HL-60 (cell line): ENCODE results near the gene KLRD1.

Experiments used
- DNase-seq, 2 experiments: peaks; one replicate each; pipeline ENCODE4 v3.0.0-alpha.2; 2010 to 2020; ENCODE audit warnings: low read depth in 1 of 2, low spot score in 1 of 2
- H3K27ac ChIP-seq: fragments of 250-450 bp; sonication (Bioruptor Pico); replicated peaks from 2 replicates; pipeline ENCODE4 v1.5.1; 2020; ENCODE audit warnings: mild to moderate bottlenecking, moderate library complexity
- H3K27me3 ChIP-seq: fragments of 250-450 bp; sonication (Bioruptor Pico); 2 replicates; pipeline ENCODE4 v1.5.1; 2021; ENCODE audit warnings: mild to moderate bottlenecking, moderate library complexity; ENCODE audit not compliant: insufficient read depth, poor library complexity, severe bottlenecking
- H3K4me3 ChIP-seq: replicated peaks from 2 replicates; pipeline ENCODE4 v1.5.1; 2011; ENCODE audit warnings: mild to moderate bottlenecking, control low read depth, low read length; ENCODE audit not compliant: insufficient read depth
- GABPA ChIP-seq: IDR thresholded peaks from 2 replicates; pipeline ENCODE4 v1.6.1; 2012; ENCODE audit warnings: low read depth
- POLR2AphosphoS5 ChIP-seq: IDR thresholded peaks from 2 replicates; pipeline ENCODE4 v1.6.1; 2012; ENCODE audit warnings: low read depth
- SPI1 ChIP-seq: IDR thresholded peaks from 2 replicates; pipeline ENCODE4 v1.6.1; 2012; ENCODE audit warnings: low read depth, mild to moderate bottlenecking, borderline replicate concordance
- TF ChIP-seq, protein P1 (sequence below): IDR thresholded peaks from 2 replicates; pipeline ENCODE4 v1.6.1; 2012; ENCODE audit warnings: low read depth; ENCODE audit not compliant: insufficient replicate concordance
- TF ChIP-seq, protein P2 (sequence below): IDR thresholded peaks from one replicate; pipeline ENCODE4 v1.5.1; 2011; ENCODE audit warnings: low read length, control low read depth, inconsistent platforms; ENCODE audit not compliant: insufficient read depth

The KLRD1 gene

DNA sequence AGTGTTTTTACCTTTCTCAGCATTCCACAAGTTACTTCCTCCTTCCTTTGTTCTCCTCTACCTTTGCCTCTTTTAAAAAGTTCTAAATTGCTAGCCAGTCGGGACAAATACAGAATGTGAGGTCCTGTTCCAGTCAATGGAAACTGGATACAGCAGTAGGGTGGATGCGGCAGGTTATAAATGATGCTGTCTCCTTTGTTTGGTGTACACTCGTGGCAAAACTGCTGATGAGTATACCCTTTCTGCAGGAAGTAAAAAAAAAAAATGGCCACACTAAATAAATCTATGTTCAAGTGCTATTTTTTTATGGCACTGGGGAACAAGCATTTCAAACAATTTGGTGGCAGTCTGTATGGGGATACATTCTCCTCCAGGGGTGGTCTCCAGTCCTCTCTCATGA is 54.7 kb downstream of the KLRD1 start:
- Histone ChIP-seq H3K27ac (no peak overlapping the region; the same call in 1 of the 2 replicates), H3K27me3 (no peaks in the 10 kb centered on the region), H3K4me3 (no peak overlapping the region)
- DNase-seq: no peak
- no peak for TF ChIP-seq POLR2AphosphoS5
- no peak for TF ChIP-seq GABPA
- TF ChIP-seq, protein P1, sequence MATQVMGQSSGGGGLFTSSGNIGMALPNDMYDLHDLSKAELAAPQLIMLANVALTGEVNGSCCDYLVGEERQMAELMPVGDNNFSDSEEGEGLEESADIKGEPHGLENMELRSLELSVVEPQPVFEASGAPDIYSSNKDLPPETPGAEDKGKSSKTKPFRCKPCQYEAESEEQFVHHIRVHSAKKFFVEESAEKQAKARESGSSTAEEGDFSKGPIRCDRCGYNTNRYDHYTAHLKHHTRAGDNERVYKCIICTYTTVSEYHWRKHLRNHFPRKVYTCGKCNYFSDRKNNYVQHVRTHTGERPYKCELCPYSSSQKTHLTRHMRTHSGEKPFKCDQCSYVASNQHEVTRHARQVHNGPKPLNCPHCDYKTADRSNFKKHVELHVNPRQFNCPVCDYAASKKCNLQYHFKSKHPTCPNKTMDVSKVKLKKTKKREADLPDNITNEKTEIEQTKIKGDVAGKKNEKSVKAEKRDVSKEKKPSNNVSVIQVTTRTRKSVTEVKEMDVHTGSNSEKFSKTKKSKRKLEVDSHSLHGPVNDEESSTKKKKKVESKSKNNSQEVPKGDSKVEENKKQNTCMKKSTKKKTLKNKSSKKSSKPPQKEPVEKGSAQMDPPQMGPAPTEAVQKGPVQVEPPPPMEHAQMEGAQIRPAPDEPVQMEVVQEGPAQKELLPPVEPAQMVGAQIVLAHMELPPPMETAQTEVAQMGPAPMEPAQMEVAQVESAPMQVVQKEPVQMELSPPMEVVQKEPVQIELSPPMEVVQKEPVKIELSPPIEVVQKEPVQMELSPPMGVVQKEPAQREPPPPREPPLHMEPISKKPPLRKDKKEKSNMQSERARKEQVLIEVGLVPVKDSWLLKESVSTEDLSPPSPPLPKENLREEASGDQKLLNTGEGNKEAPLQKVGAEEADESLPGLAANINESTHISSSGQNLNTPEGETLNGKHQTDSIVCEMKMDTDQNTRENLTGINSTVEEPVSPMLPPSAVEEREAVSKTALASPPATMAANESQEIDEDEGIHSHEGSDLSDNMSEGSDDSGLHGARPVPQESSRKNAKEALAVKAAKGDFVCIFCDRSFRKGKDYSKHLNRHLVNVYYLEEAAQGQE: no peak
- TF ChIP-seq, protein P2, sequence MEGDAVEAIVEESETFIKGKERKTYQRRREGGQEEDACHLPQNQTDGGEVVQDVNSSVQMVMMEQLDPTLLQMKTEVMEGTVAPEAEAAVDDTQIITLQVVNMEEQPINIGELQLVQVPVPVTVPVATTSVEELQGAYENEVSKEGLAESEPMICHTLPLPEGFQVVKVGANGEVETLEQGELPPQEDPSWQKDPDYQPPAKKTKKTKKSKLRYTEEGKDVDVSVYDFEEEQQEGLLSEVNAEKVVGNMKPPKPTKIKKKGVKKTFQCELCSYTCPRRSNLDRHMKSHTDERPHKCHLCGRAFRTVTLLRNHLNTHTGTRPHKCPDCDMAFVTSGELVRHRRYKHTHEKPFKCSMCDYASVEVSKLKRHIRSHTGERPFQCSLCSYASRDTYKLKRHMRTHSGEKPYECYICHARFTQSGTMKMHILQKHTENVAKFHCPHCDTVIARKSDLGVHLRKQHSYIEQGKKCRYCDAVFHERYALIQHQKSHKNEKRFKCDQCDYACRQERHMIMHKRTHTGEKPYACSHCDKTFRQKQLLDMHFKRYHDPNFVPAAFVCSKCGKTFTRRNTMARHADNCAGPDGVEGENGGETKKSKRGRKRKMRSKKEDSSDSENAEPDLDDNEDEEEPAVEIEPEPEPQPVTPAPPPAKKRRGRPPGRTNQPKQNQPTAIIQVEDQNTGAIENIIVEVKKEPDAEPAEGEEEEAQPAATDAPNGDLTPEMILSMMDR: no peak
- no peak for TF ChIP-seq SPI1

DNA sequence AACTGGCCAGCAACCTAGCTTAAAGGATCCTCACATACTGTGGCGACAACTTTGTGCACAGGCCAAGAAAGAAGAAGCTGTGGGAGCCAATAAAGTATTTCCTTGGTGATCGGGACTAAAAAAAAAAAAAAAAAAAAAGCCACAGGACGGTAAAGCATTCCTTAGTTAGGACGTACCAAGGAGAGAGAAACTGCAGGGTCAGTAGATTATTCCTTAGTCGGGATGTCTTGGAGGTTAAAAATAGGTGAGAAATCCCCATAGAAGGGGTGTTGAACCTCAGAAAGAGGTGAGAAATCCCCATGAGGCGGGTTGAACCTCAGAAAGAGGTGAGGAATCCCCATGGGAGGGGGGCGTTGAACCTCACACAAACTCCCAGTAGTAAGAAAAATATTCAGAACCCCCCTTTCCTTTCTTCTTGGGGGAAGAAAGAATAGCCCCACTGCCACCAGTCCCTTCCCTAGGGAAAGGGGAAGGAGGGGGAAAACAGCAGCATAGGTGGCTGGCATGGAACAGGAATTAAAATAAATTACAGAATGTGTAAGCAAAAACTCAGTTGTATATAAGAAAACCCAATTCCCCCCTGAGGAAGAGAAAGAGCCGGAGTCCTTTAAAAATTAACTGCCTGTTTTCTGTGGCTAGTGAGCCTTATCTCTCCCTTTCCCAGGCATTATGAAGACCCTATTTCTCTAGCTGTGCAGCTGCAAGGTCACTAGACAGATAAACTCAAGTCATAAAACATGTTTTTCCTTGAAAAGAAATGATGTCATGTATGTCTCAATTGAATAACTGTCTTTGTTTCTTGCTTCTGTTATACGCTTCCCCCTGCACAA is 55.4 kb downstream of the KLRD1 start:
- DNase-seq: no peak
- Histone ChIP-seq H3K4me3 (no peak overlapping the region), H3K27ac (no peak overlapping the region), H3K27me3 (no peaks in the 10 kb centered on the region)
- TF ChIP-seq, protein P2: no peak
- TF ChIP-seq GABPA (no peak), SPI1 (no peak), POLR2AphosphoS5 (no peak)
- TF ChIP-seq, protein P1: no peak

GRCh38 chr12:10363658-10363913 is 55.9 kb downstream of the KLRD1 start:
- Histone ChIP-seq H3K4me3 (no peak overlapping the region), H3K27me3 (no peaks in the 10 kb centered on the region), H3K27ac (no peak overlapping the region)
- TF ChIP-seq, protein P1: no peak
- TF ChIP-seq POLR2AphosphoS5 (no peak), GABPA (no peak), SPI1 (no peak)
- TF ChIP-seq, protein P2: no peak
- no peak for DNase-seq
